ENCODE measurements around the gene LARP4B. TPM values are rescaled to one million over a fixed set of nuclear protein-coding genes. Genes with fewer than 3 reads are reported as not detected.

LARP4B gene
- total RNA-seq, 1 experiment from 2014 or later, result 122 TPM

DNA sequence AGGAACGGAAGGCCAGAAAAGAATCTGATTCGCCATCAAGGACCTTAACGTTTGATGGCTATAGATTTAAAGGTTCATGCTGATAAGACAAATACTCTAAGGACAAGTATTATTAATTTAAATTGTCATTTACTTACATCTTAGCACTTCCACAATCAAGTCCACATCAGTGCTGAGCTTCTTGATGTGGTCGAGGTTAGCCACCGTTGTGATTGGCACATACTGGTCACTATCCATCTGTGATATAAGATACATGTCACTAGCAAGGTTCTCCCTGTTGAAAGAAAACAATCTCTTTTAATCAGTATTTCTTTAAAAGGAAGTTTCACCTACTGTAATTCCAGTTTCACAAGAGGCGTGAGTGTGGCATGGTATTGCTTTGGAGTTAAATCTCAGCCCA, 88.7 kb downstream of the LARP4B start (continued):
- TF ChIP-seq, protein P1, sequence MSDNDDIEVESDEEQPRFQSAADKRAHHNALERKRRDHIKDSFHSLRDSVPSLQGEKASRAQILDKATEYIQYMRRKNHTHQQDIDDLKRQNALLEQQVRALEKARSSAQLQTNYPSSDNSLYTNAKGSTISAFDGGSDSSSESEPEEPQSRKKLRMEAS (IDR thresholded peaks at IDR 0.05), result no peak
- TF ChIP-seq EZH2 (IDR thresholded peaks at IDR 0.05), result no peak

DNA sequence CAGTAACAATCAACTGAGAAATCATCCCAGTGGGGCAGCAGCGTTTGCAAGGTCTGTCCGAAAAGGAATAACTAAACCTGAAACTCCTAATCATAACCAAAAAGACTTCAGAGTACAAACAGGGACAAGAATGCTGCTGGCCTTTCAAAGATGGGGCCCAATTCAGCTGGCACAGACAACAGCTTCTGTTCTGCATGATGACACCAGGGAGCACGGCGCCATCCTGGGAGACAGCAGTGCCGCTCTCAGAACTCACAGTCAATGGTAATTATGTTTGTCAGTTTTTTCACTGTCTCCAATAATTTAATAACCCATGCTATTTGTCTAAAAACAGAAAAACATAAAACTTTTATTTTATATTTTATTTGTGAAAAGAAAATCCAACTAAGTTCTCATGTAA, 90.0 kb downstream of the LARP4B start:
- ATAC-seq, result no peak
- Histone ChIP-seq H3K79me2 (ENCODE audit: insufficient read depth, low read length) (peaks cover 90% of the 10 kb centered on the region), H3K9ac (ENCODE audit: low read length) (no peak overlapping the region), H3K4me1 (ENCODE audit: control insufficient read depth in 1 of 2, insufficient read depth in 2 of 2, low read length in 2 of 2) (peaks cover 0 to 4% of the 10 kb centered on the region in 2 experiments; a peak in 1 of 4 replicates), H4K20me1 (ENCODE audit: insufficient read depth) (peaks cover 4% of the 10 kb centered on the region; the same call in 1 of the 2 replicates), H3K4me2 (ENCODE audit: low read length) (no peak overlapping the region), H3K9me2 (ENCODE audit: insufficient read depth) (no peaks in the 10 kb centered on the region), H3K4me3 (replicated peaks in 1 of 2; ENCODE audit: low read depth in 1 of 2, low read length in 2 of 2) (no peak overlapping the region), H3K36me3 (ENCODE audit: control insufficient read depth in 1 of 2, insufficient read depth in 2 of 2, low read length in 2 of 2) (peaks cover 28 to 31% of the 10 kb centered on the region in 2 experiments; a peak in 2 of 4 replicates), H3K27me3 (ENCODE audit: insufficient read depth, low read length) (no peaks in the 10 kb centered on the region), H3K27ac (ENCODE audit: low read depth, low read length) (no peak overlapping the region), H3K9me3 (ENCODE audit: control insufficient read depth in 1 of 2, insufficient read depth in 1 of 2, low read depth in 1 of 2, low read length in 2 of 2) (no peaks in the 10 kb centered on the region), H2AFZ (ENCODE audit: low read depth, low read length, poor library complexity, severe bottlenecking) (no peak overlapping the region)
- no TSS peak for BruUV-seq (replicated peaks)
- POLR2A ChIA-PET, result no interaction called here
- CTCF ChIA-PET, result no interaction called here
- no peak for DNase-seq (ENCODE audit: low read depth, low spot score)
- RAD21 ChIA-PET (ENCODE audit: low non-redundant PET in 1 of 2, low total read pairs in 2 of 2, uncharacterized antibody in 2 of 2, unreplicated experiment in 2 of 2), result no interaction called here
- intact Hi-C loops (cut with micrococcal nuclease), result no loop called here
- TF ChIP-seq, protein P2, sequence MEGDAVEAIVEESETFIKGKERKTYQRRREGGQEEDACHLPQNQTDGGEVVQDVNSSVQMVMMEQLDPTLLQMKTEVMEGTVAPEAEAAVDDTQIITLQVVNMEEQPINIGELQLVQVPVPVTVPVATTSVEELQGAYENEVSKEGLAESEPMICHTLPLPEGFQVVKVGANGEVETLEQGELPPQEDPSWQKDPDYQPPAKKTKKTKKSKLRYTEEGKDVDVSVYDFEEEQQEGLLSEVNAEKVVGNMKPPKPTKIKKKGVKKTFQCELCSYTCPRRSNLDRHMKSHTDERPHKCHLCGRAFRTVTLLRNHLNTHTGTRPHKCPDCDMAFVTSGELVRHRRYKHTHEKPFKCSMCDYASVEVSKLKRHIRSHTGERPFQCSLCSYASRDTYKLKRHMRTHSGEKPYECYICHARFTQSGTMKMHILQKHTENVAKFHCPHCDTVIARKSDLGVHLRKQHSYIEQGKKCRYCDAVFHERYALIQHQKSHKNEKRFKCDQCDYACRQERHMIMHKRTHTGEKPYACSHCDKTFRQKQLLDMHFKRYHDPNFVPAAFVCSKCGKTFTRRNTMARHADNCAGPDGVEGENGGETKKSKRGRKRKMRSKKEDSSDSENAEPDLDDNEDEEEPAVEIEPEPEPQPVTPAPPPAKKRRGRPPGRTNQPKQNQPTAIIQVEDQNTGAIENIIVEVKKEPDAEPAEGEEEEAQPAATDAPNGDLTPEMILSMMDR (IDR thresholded peaks at IDR 0.05 in 2 of 3, conservative IDR thresholded peaks at IDR 0.05 in 1 of 3; ENCODE audit: borderline replicate concordance in 1 of 3, insufficient read depth in 1 of 3, low read depth in 2 of 3, low read length in 2 of 3), result no peak
- TF ChIP-seq SP1 (IDR thresholded peaks at IDR 0.05; ENCODE audit: low read depth) (no peak), FOSL1 (IDR thresholded peaks at IDR 0.05; ENCODE audit: low read depth) (no peak), POLR2AphosphoS5 (IDR thresholded peaks at IDR 0.05; ENCODE audit: low read depth, low read length) (no peak), YY1 (IDR thresholded peaks at IDR 0.05; ENCODE audit: extremely low read depth, insufficient replicate concordance, low read depth, low read length) (no peak), CBX3 (IDR thresholded peaks at IDR 0.05; ENCODE audit: low read depth) (no peak), SRF (IDR thresholded peaks at IDR 0.05; ENCODE audit: low read depth) (no peak), EZH2phosphoT487 (IDR thresholded peaks at IDR 0.05; ENCODE audit: borderline replicate concordance) (no peak)
- TF ChIP-seq, protein P3, sequence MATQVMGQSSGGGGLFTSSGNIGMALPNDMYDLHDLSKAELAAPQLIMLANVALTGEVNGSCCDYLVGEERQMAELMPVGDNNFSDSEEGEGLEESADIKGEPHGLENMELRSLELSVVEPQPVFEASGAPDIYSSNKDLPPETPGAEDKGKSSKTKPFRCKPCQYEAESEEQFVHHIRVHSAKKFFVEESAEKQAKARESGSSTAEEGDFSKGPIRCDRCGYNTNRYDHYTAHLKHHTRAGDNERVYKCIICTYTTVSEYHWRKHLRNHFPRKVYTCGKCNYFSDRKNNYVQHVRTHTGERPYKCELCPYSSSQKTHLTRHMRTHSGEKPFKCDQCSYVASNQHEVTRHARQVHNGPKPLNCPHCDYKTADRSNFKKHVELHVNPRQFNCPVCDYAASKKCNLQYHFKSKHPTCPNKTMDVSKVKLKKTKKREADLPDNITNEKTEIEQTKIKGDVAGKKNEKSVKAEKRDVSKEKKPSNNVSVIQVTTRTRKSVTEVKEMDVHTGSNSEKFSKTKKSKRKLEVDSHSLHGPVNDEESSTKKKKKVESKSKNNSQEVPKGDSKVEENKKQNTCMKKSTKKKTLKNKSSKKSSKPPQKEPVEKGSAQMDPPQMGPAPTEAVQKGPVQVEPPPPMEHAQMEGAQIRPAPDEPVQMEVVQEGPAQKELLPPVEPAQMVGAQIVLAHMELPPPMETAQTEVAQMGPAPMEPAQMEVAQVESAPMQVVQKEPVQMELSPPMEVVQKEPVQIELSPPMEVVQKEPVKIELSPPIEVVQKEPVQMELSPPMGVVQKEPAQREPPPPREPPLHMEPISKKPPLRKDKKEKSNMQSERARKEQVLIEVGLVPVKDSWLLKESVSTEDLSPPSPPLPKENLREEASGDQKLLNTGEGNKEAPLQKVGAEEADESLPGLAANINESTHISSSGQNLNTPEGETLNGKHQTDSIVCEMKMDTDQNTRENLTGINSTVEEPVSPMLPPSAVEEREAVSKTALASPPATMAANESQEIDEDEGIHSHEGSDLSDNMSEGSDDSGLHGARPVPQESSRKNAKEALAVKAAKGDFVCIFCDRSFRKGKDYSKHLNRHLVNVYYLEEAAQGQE (IDR thresholded peaks at IDR 0.05; ENCODE audit: low read depth), result no peak
- TF ChIP-seq, protein P4, sequence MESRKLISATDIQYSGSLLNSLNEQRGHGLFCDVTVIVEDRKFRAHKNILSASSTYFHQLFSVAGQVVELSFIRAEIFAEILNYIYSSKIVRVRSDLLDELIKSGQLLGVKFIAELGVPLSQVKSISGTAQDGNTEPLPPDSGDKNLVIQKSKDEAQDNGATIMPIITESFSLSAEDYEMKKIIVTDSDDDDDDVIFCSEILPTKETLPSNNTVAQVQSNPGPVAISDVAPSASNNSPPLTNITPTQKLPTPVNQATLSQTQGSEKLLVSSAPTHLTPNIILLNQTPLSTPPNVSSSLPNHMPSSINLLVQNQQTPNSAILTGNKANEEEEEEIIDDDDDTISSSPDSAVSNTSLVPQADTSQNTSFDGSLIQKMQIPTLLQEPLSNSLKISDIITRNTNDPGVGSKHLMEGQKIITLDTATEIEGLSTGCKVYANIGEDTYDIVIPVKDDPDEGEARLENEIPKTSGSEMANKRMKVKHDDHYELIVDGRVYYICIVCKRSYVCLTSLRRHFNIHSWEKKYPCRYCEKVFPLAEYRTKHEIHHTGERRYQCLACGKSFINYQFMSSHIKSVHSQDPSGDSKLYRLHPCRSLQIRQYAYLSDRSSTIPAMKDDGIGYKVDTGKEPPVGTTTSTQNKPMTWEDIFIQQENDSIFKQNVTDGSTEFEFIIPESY (IDR thresholded peaks at IDR 0.05; ENCODE audit: extremely low read depth, insufficient replicate concordance, low read length), result no peak

All from HCT116 (cell line).